Kidney (tissue), 14 donors: ENCODE measurements around the gene RABGEF1. TPM values are rescaled to one million over a fixed set of nuclear protein-coding genes. Genes with fewer than 3 reads are reported as not detected.

Source experiments
- DNase-seq, 5 donors: peaks; one replicate each; pipeline ENCODE4 v3.0.0-alpha.2; 2013 to 2020
- FAIRE-seq: peaks from 2 replicates; lab custom pipeline; 2012; peaks lifted over from hg19 to GRCh38; lab: Jason Lieb, UNC
- H3K27ac ChIP-seq, 2 donors: one replicate each; pipeline ENCODE4 v1.7.0; 2013; ENCODE audit warnings: low read depth in 2 of 2, low read length in 2 of 2, inconsistent platforms in 1 of 2
- H3K27me3 ChIP-seq: one replicate; pipeline ENCODE4 v1.7.1; 2013; ENCODE audit warnings: low read length, inconsistent platforms; ENCODE audit not compliant: control insufficient read depth, insufficient read depth
- H3K36me3 ChIP-seq, 3 donors: one replicate each; pipeline versions ENCODE4 v1.7.0 to v1.7.1; 2013; ENCODE audit warnings: low read length in 3 of 3, control low read depth in 1 of 3, inconsistent platforms in 1 of 3; ENCODE audit not compliant: insufficient read depth in 3 of 3, control insufficient read depth in 2 of 3
- H3K4me1 ChIP-seq, 3 donors: one replicate each; pipeline versions ENCODE4 v1.7.0 to v1.7.1; 2013; ENCODE audit warnings: low read length in 3 of 3, inconsistent platforms in 1 of 3, low read depth in 1 of 3; ENCODE audit not compliant: control insufficient read depth in 2 of 3, insufficient read depth in 2 of 3
- H3K4me3 ChIP-seq, 3 donors: one replicate each; pipeline versions ENCODE4 v1.7.0 to v1.8.1; 2013; ENCODE audit warnings: low read length in 3 of 3, control low read depth in 1 of 3, inconsistent platforms in 1 of 3
- H3K9ac ChIP-seq, 3 donors: one replicate each; pipeline versions ENCODE4 v1.7.0 to v1.7.1; 2013; ENCODE audit warnings: low read length in 3 of 3, control low read depth in 1 of 3, inconsistent platforms in 1 of 3
- H3K9me3 ChIP-seq, 3 donors: one replicate each; pipeline versions ENCODE4 v1.7.0 to v1.7.1; 2013; ENCODE audit warnings: low read length in 3 of 3, control low read depth in 1 of 3, inconsistent platforms in 1 of 3; ENCODE audit not compliant: control insufficient read depth in 2 of 3, insufficient read depth in 1 of 3
- intact Hi-C: fragments of 100-400 bp; cut with DNase I; formaldehyde crosslinking; loops from one replicate; pipeline ENCODE4 v1.11.1; 2022
- polyA plus RNA-seq: library from polyadenylated mRNA; stranded (reverse); fragments of 350-450 nt; fragmentation: Illumina TruSeq; extraction: RNeasy Lipid Tissue Mini Kit (QIAGEN cat#74804); gene quantifications from one replicate; pipeline ENCODE4 v1.2.3, GENCODE V29; 2014; ENCODE audit warnings: low read depth, low replicate concordance; ENCODE audit not compliant: insufficient read depth
- total RNA-seq: library from RNA; stranded (reverse); fragmentation: NEBNext Ultra II Directional; extraction: Animal tissue kit (Norgen Biotek cat#: 25700); gene quantifications from one replicate; pipeline ENCODE4 v1.2.1, GENCODE V29; 2021
- TF ChIP-seq, protein P1 (sequence below): IDR thresholded peaks from 3 replicates; pipeline ENCODE4 v1.5.1; 2012; ENCODE audit warnings: mild to moderate bottlenecking, moderate library complexity, borderline replicate concordance; ENCODE audit not compliant: insufficient read depth; ENCODE audit errors: extremely low read depth
- donor health status: control.
- donor health status: control.
- donor health status: control.
- donor health status: control.
- donor health status: control.
- donor health status: DM: yes; HTN: yes; CAD: no.
- donor health status: Normal renal cell carcinoma (clear cell type).

RABGEF1 gene
- total and polyA plus RNA-seq, 2 donors from 2014 or later: 12.8 to 26.8 TPM

DNA sequence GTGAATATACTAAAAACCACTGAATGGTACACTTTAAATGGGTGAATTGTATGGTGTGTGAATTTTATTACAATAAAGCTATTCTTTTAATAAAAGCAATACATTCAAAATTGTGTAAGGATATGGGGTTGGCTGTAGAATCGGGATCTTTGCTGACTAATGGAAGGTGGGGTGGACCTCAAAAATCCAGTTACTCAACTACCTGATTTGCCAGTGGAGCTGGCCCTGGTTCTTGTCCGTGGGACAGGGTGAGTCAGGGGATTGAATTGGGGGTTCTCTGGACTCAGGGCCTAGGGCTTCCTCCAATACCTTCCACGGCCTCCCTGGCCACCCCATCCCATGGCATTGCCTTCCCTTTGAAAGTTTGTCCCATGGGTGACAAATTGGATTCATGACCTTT is 13.5 kb upstream of the RABGEF1 start:
- DNase-seq (no peak), FAIRE-seq (no peak)
- no peaks in the 10 kb centered on the region for H3K27me3 ChIP-seq
- H3K27ac ChIP-seq: no peak overlapping the region
- TF ChIP-seq, protein P1, sequence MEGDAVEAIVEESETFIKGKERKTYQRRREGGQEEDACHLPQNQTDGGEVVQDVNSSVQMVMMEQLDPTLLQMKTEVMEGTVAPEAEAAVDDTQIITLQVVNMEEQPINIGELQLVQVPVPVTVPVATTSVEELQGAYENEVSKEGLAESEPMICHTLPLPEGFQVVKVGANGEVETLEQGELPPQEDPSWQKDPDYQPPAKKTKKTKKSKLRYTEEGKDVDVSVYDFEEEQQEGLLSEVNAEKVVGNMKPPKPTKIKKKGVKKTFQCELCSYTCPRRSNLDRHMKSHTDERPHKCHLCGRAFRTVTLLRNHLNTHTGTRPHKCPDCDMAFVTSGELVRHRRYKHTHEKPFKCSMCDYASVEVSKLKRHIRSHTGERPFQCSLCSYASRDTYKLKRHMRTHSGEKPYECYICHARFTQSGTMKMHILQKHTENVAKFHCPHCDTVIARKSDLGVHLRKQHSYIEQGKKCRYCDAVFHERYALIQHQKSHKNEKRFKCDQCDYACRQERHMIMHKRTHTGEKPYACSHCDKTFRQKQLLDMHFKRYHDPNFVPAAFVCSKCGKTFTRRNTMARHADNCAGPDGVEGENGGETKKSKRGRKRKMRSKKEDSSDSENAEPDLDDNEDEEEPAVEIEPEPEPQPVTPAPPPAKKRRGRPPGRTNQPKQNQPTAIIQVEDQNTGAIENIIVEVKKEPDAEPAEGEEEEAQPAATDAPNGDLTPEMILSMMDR: no peak
- H3K4me1 ChIP-seq: no peaks in the 10 kb centered on the region
- H3K4me3 ChIP-seq: no peak overlapping the region
- intact Hi-C loops: no loop called here
- no peak overlapping the region for H3K9ac ChIP-seq
- H3K36me3 ChIP-seq: no peaks in the 10 kb centered on the region
- H3K9me3 ChIP-seq: no peaks in the 10 kb centered on the region

DNA sequence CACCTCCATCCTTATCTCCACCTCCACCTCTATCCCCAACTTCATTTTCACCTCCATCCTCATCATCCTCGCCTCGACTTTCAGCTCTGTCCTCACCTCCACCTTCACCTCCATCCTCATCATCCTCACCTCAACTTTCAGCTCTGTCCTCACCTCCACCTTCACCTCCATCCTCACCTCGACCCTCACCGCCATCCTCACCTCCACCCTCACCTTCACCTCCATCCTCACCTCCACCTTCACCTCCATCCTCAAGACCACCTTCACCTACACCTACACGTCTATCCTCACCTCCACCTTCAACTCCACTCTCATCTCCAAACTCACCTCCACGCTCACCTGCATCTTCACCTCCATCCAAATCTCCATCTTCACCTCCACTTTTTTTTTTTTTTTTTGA is 12.0 kb upstream of the RABGEF1 start:
- H3K4me1 ChIP-seq: no peaks in the 10 kb centered on the region
- H3K27me3 ChIP-seq: no peaks in the 10 kb centered on the region
- DNase-seq (no peak), FAIRE-seq (no peak)
- H3K36me3 ChIP-seq: no peaks in the 10 kb centered on the region
- H3K9ac ChIP-seq: no peak overlapping the region
- TF ChIP-seq, protein P1: no peak
- intact Hi-C loops: no loop called here
- no peak overlapping the region for H3K4me3 ChIP-seq
- no peak overlapping the region for H3K27ac ChIP-seq
- H3K9me3 ChIP-seq: no peaks in the 10 kb centered on the region

GRCh38 chr7:66729274-66729673 is 11.3 kb upstream of the RABGEF1 start:
- FAIRE-seq: no peak

More at GRCh38 chr7:66729274-66729673, 11.3 kb upstream of the RABGEF1 start:
- Histone ChIP-seq H3K4me1 (no peaks in the 10 kb centered on the region), H3K27me3 (no peaks in the 10 kb centered on the region), H3K9me3 (no peaks in the 10 kb centered on the region), H3K27ac (no peak overlapping the region), H3K4me3 (no peak overlapping the region), H3K9ac (no peak overlapping the region), H3K36me3 (no peaks in the 10 kb centered on the region)
- DNase-seq: no peak
- TF ChIP-seq, protein P1: no peak
- intact Hi-C loops: no loop called here
